ENCODE measurements around the gene ATRNL1. TPM values are rescaled to one million over a fixed set of nuclear protein-coding genes. Genes with fewer than 3 reads are reported as not detected.
A peak's percentile ranks its signal among the peaks of the same experiment; 100 is the strongest.

ATRNL1 gene
- total and polyA plus RNA-seq, 2 experiments from 2014 or later = not detected

DNA sequence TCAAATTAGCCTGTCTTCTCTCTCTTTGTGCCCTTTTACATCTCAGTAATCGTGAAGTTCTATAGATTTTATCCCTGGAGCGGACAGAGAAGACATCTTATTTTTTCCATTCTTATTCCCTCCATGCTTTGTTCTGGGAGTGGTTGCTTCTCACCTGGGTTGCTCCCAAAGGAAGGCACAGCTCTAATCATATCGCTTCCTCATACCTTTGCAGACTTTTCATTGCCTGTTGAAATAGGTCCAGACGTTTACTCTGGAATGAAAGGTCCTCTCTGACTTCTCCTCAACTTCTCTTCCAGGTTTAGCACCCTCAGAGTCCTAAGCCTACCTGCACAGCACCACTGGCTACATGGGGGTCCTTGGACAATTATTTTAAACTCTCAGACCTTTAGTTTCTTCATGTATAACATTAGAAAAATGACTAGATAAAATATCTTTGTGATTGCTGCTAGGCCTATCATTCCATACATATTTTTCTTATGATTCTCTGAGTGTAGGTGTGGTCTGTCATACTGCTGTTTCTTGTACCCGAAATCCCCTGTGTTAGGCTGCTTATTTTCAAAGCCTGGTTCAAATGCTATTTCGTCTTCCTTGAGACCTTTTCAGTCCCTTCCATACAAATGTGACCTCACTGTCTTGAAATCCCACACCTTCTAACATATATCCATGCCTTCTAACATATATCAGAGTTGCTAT is 761.7 kb downstream of the ATRNL1 start:
- no peak for TF ChIP-seq EZH2 (IDR thresholded peaks at IDR 0.05; ENCODE audit: insufficient read depth, poor library complexity, severe bottlenecking)
- TF ChIP-seq EZH2phosphoT487 (IDR thresholded peaks at IDR 0.05; ENCODE audit: insufficient read depth, low read depth) = no peak
- Histone ChIP-seq H3K9ac (no peak overlapping the region), H2AFZ (peak overlapping the region; percentile 3), H3K36me3 (ENCODE audit: low read depth) (no peaks in the 10 kb centered on the region), H3K4me3 (no peak overlapping the region), H4K20me1 (ENCODE audit: insufficient read depth) (no peaks in the 10 kb centered on the region), H3K9me2 (ENCODE audit: insufficient read depth) (no peaks in the 10 kb centered on the region), H3K9me3 (ENCODE audit: low read depth) (no peaks in the 10 kb centered on the region), H3K4me1 (ENCODE audit: insufficient read depth) (peaks cover 20% of the 10 kb centered on the region), H3K27ac (no peak overlapping the region), H3K4me2 (ENCODE audit: unreplicated experiment) (no peak overlapping the region), H3K79me2 (ENCODE audit: insufficient read depth) (no peaks in the 10 kb centered on the region), H3F3A (ENCODE audit: insufficient read depth) (no peaks in the 10 kb centered on the region), H3K27me3 (replicated peaks; ENCODE audit: insufficient read depth) (no peaks in the 10 kb centered on the region)
- 70 to 71% methylated on average over 6 of the region's 6 CpGs for WGBS, 2 experiments (ENCODE audit: low coverage in 1 of 2, low lambda C conversion rate in 2 of 2, missing lambda C conversion rate in 2 of 2)
- in situ Hi-C loops (cut with MboI) = no loop called here
- DNase-seq = peak; percentile 19

DNA sequence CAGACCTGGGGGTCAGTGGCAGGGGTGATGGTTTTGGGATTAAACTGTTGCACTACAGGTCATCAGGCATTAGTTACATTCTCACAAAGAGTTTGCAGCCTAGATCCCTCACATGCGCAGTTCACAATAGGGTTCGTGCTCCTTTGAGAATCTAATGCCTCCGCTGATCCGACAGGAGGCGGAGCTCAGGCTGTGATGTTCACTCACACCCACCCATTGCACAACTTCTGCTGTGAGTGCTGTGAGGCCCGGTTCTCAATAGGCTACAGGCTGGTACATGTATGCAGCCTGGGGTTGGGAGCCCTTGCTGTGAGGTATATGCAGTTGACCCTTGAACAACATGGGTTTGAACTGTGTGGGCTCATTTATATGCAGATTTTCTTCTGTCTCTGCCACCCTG is 763.4 kb downstream of the ATRNL1 start:
- DNase-seq = no peak
- no peak overlapping the region for H3K27ac ChIP-seq
- WGBS, 2 experiments (ENCODE audit: low coverage in 1 of 2, low lambda C conversion rate in 2 of 2, missing lambda C conversion rate in 2 of 2) = 60 to 66% methylated on average over 6 of the region's 6 CpGs
- no peaks in the 10 kb centered on the region for H3K9me3 ChIP-seq (ENCODE audit: low read depth)
- TF ChIP-seq EZH2 (IDR thresholded peaks at IDR 0.05; ENCODE audit: insufficient read depth, poor library complexity, severe bottlenecking) (no peak), EZH2phosphoT487 (IDR thresholded peaks at IDR 0.05; ENCODE audit: insufficient read depth, low read depth) (no peak)
- no peak overlapping the region for H3K4me3 ChIP-seq
- H3K36me3 ChIP-seq (ENCODE audit: low read depth) = no peaks in the 10 kb centered on the region
- H3K4me2 ChIP-seq (ENCODE audit: unreplicated experiment) = no peak overlapping the region
- no peak overlapping the region for H2AFZ ChIP-seq
- H4K20me1 ChIP-seq (ENCODE audit: insufficient read depth) = no peaks in the 10 kb centered on the region
- H3K4me1 ChIP-seq (ENCODE audit: insufficient read depth) = peaks cover 28% of the 10 kb centered on the region
- no peak overlapping the region for H3K9ac ChIP-seq
- in situ Hi-C loops (cut with MboI) = no loop called here
- no peaks in the 10 kb centered on the region for H3K79me2 ChIP-seq (ENCODE audit: insufficient read depth)
- peaks cover 4% of the 10 kb centered on the region; the same call in 1 of the 2 replicates for H3F3A ChIP-seq (ENCODE audit: insufficient read depth)
- H3K9me2 ChIP-seq (ENCODE audit: insufficient read depth) = no peaks in the 10 kb centered on the region
- H3K27me3 ChIP-seq (replicated peaks; ENCODE audit: insufficient read depth) = no peaks in the 10 kb centered on the region

GRCh38 chr10:115857856-115858255 is 764.7 kb downstream of the ATRNL1 start:
- TF ChIP-seq EZH2phosphoT487 (IDR thresholded peaks at IDR 0.05; ENCODE audit: insufficient read depth, low read depth) (no peak), EZH2 (IDR thresholded peaks at IDR 0.05; ENCODE audit: insufficient read depth, poor library complexity, severe bottlenecking) (no peak)
- Histone ChIP-seq H2AFZ (no peak overlapping the region), H3K79me2 (ENCODE audit: insufficient read depth) (no peaks in the 10 kb centered on the region), H3K9me2 (ENCODE audit: insufficient read depth) (no peaks in the 10 kb centered on the region), H3K27me3 (replicated peaks; ENCODE audit: insufficient read depth) (no peaks in the 10 kb centered on the region), H3K4me2 (ENCODE audit: unreplicated experiment) (no peak overlapping the region), H3K4me3 (no peak overlapping the region), H3K4me1 (ENCODE audit: insufficient read depth) (peaks cover 33% of the 10 kb centered on the region), H3F3A (ENCODE audit: insufficient read depth) (peaks cover 9% of the 10 kb centered on the region; the same call in 1 of the 2 replicates), H4K20me1 (ENCODE audit: insufficient read depth) (no peaks in the 10 kb centered on the region), H3K36me3 (ENCODE audit: low read depth) (no peaks in the 10 kb centered on the region), H3K9ac (no peak overlapping the region), H3K9me3 (ENCODE audit: low read depth) (no peaks in the 10 kb centered on the region), H3K27ac (no peak overlapping the region)
- WGBS, 2 experiments (ENCODE audit: low coverage in 1 of 2, low lambda C conversion rate in 2 of 2, missing lambda C conversion rate in 2 of 2) = 65 to 68% methylated on average over 3 of the region's 3 CpGs
- in situ Hi-C loops (cut with MboI) = no loop called here
- DNase-seq = peak; percentile 52

GRCh38 chr10:115860182-115861107 is 767.3 kb downstream of the ATRNL1 start:
- H3K4me1 ChIP-seq (ENCODE audit: insufficient read depth) = peaks cover 23% of the 10 kb centered on the region
- H3K36me3 ChIP-seq (ENCODE audit: low read depth) = no peaks in the 10 kb centered on the region
- H3K9me3 ChIP-seq (ENCODE audit: low read depth) = no peaks in the 10 kb centered on the region
- in situ Hi-C loops (cut with MboI) = no loop called here
- peak; percentile 19 for DNase-seq
- H3K4me2 ChIP-seq (ENCODE audit: unreplicated experiment) = no peak overlapping the region
- no peaks in the 10 kb centered on the region for H3K9me2 ChIP-seq (ENCODE audit: insufficient read depth)
- peaks cover 9% of the 10 kb centered on the region; the same call in 1 of the 2 replicates for H3F3A ChIP-seq (ENCODE audit: insufficient read depth)
- no peak for TF ChIP-seq EZH2phosphoT487 (IDR thresholded peaks at IDR 0.05; ENCODE audit: insufficient read depth, low read depth)
- TF ChIP-seq EZH2 (IDR thresholded peaks at IDR 0.05; ENCODE audit: insufficient read depth, poor library complexity, severe bottlenecking) = no peak
- H3K4me3 ChIP-seq = no peak overlapping the region
- WGBS, 2 experiments (ENCODE audit: low coverage in 1 of 2, low lambda C conversion rate in 2 of 2, missing lambda C conversion rate in 2 of 2) = 16 to 50% methylated on average over 1 of the region's 1 CpG
- H3K27me3 ChIP-seq (replicated peaks; ENCODE audit: insufficient read depth) = no peaks in the 10 kb centered on the region
- no peak overlapping the region for H2AFZ ChIP-seq
- no peak overlapping the region for H3K27ac ChIP-seq
- H3K79me2 ChIP-seq (ENCODE audit: insufficient read depth) = no peaks in the 10 kb centered on the region
- no peak overlapping the region for H3K9ac ChIP-seq
- no peaks in the 10 kb centered on the region for H4K20me1 ChIP-seq (ENCODE audit: insufficient read depth)
